Inferior parietal cortex (tissue), 1 donor: ENCODE measurements around the gene NGFR.
"Not testable (repeated sequence)": the region's sequence is repeated elsewhere in the genome, so short reads cannot be mapped to it uniquely, and the experiment has no call there.

Experiments
- DNase-seq: peaks from one replicate; pipeline ENCODE4 v3.0.0-alpha.2; 2016; ENCODE audit errors: extremely low spot score

NGFR gene

GRCh38 chr17:49496183-49496866 lies 1.2 kb downstream of the NGFR start:
- peak; percentile 62 for DNase-seq

- no peak for DNase-seq
Observed at GRCh38 chr17:49496867-49497147, 1.7 kb downstream of the NGFR start.

- DNase-seq = no peak
Observed at GRCh38 chr17:49497148-49498028, 2.3 kb downstream of the NGFR start.

GRCh38 chr17:49498029-49498615 lies 3.0 kb downstream of the NGFR start:
- no peak for DNase-seq

GRCh38 chr17:49501496-49501895 lies 6.4 kb downstream of the NGFR start:
- no peak for DNase-seq

- no peak for DNase-seq
Observed at GRCh38 chr17:49502254-49502653, 7.2 kb downstream of the NGFR start.

GRCh38 chr17:49502680-49503079 lies 7.6 kb downstream of the NGFR start:
- DNase-seq = not testable (repeated sequence)

- DNase-seq = no peak
Observed at GRCh38 chr17:49504369-49504768, 9.3 kb downstream of the NGFR start.

GRCh38 chr17:49505854-49506253 lies 10.8 kb downstream of the NGFR start:
- no peak for DNase-seq

- no peak for DNase-seq
Observed at GRCh38 chr17:49506282-49506681, 11.2 kb downstream of the NGFR start.

GRCh38 chr17:49508061-49508865 lies 13.2 kb downstream of the NGFR start:
- DNase-seq = no peak

- DNase-seq = no peak
Observed at GRCh38 chr17:49508866-49509587, 13.9 kb downstream of the NGFR start.

GRCh38 chr17:49509588-49509917 lies 14.5 kb downstream of the NGFR start:
- no peak for DNase-seq

GRCh38 chr17:49510059-49510719 lies 15.1 kb downstream of the NGFR start:
- no peak for DNase-seq

- DNase-seq = no peak
Observed at GRCh38 chr17:49510720-49511110, 15.6 kb downstream of the NGFR start.

GRCh38 chr17:49511810-49512209 lies 16.7 kb downstream of the NGFR start:
- DNase-seq = no peak

GRCh38 chr17:49512296-49513043 lies 17.4 kb downstream of the NGFR start:
- no peak for DNase-seq

GRCh38 chr17:49513044-49513395 lies 17.9 kb downstream of the NGFR start:
- DNase-seq = no peak

GRCh38 chr17:49513641-49514040 lies 18.5 kb downstream of the NGFR start:
- no peak for DNase-seq

- no peak for DNase-seq
Observed at GRCh38 chr17:49514071-49514721, 19.1 kb downstream of the NGFR start.
